Endothelial cell of umbilical vein (primary cell): ENCODE measurements around the gene DNMT1. TPM values are rescaled to one million over a fixed set of nuclear protein-coding genes. Genes with fewer than 3 reads are reported as not detected.

ENCODE experiments used
- BruUV-seq: library from RNA; stranded (reverse); fragments of 400-500 nt; replicated peaks from 2 replicates; lab custom pipeline; 2021; lab: Mats Ljungman, UMichigan
- CTCF ChIA-PET: fragments of 300-600, 350-600 bp; sonication (Branson Sonifier 250); formaldehyde crosslinking; loops from one replicate; lab custom pipeline; 2021; ENCODE audit warnings: antibody characterized with exemption, inconsistent platforms; lab: Charles Lee
- POLR2A ChIA-PET: fragments of 300-600, 350-600 bp; sonication (Branson Sonifier 250); formaldehyde crosslinking; loops from one replicate; lab custom pipeline; 2021; ENCODE audit warnings: antibody characterized with exemption, inconsistent platforms; lab: Charles Lee
- DNase-seq: peaks from one replicate; pipeline ENCODE4 v3.0.0-alpha.2; 2011; ENCODE audit warnings: low read depth, low spot score
- FAIRE-seq: peaks from 2 replicates; lab custom pipeline; 2011; peaks lifted over from hg19 to GRCh38; lab: Jason Lieb, UNC
- H2AFZ ChIP-seq: 2 replicates; pipeline ENCODE4 v1.6.0; 2012; ENCODE audit warnings: low read depth, low read length, control low read depth, inconsistent platforms
- H3K27ac ChIP-seq: 2 replicates; pipeline ENCODE4 v1.5.1; 2011; ENCODE audit warnings: low read depth, mild to moderate bottlenecking, control low read depth, low read length, moderate library complexity; ENCODE audit not compliant: insufficient read depth
- H3K27me3 ChIP-seq, 2 experiments: 2 replicates each; pipeline versions ENCODE4 v1.6.0 to v1.6.1; 2011; ENCODE audit warnings: low read length in 2 of 2, mixed read lengths in 1 of 2; ENCODE audit not compliant: control insufficient read depth in 2 of 2, insufficient read depth in 2 of 2
- H3K36me3 ChIP-seq, 2 experiments: 2 replicates in 1 of 2; 3 replicates in 1 of 2; pipeline ENCODE4 v1.5.1; 2011; ENCODE audit warnings: low read length in 2 of 2, mild to moderate bottlenecking in 1 of 2, moderate library complexity in 1 of 2; ENCODE audit not compliant: control insufficient read depth in 2 of 2, insufficient read depth in 2 of 2; ENCODE audit errors: extremely low read depth in 1 of 2
- H3K4me1 ChIP-seq: 3 replicates; pipeline ENCODE4 v1.5.1; 2011; ENCODE audit warnings: mild to moderate bottlenecking, low read length; ENCODE audit not compliant: control insufficient read depth, insufficient read depth; ENCODE audit errors: extremely low read depth
- H3K4me2 ChIP-seq: 2 replicates; pipeline ENCODE4 v1.6.1; 2011; ENCODE audit warnings: low read length, control low read depth, mixed read lengths; ENCODE audit not compliant: insufficient read depth
- H3K4me3 ChIP-seq, 3 experiments: fragments of 200-600 bp in 1 of 3; sonication (generic), shearing (Covaris generic) in 1 of 3; replicated peaks in 1 of 3; 2 replicates each; pipeline ENCODE4 v1.5.1; 2011 to 2016; ENCODE audit warnings: control low read depth in 3 of 3, low read length in 3 of 3, mild to moderate bottlenecking in 2 of 3, inconsistent platforms in 1 of 3, low read depth in 1 of 3, moderate library complexity in 1 of 3; ENCODE audit not compliant: insufficient read depth in 1 of 3
- H3K79me2 ChIP-seq: 2 replicates; pipeline ENCODE4 v1.6.0; 2012; ENCODE audit warnings: low read length, inconsistent platforms; ENCODE audit not compliant: control insufficient read depth, insufficient read depth
- H3K9ac ChIP-seq: replicated peaks from 2 replicates; pipeline ENCODE3; 2011; ENCODE audit warnings: low read length, control low read depth; ENCODE audit not compliant: insufficient read depth; ENCODE audit errors: extremely low read depth
- H3K9me1 ChIP-seq: replicated peaks from 3 replicates; pipeline ENCODE4 v1.6.0; 2011; ENCODE audit warnings: mild to moderate bottlenecking, low read length; ENCODE audit not compliant: control insufficient read depth, insufficient read depth; ENCODE audit errors: extremely low read depth
- H3K9me3 ChIP-seq: replicated peaks from 2 replicates; pipeline ENCODE4 v1.5.1; 2012; ENCODE audit warnings: low read length, inconsistent platforms; ENCODE audit not compliant: control insufficient read depth, insufficient read depth
- H4K20me1 ChIP-seq: replicated peaks from 2 replicates; pipeline ENCODE3; 2011; ENCODE audit warnings: mild to moderate bottlenecking, low read length; ENCODE audit not compliant: control insufficient read depth, insufficient read depth; ENCODE audit errors: extremely low read depth
- EZH2 ChIP-seq: IDR thresholded peaks from 2 replicates; pipeline ENCODE4 v1.6.1; 2012; ENCODE audit warnings: borderline replicate concordance, low read depth, mild to moderate bottlenecking, moderate library complexity, low read length, inconsistent platforms; ENCODE audit not compliant: severe bottlenecking
- FOS ChIP-seq: IDR thresholded peaks from 2 replicates; pipeline ENCODE4 v1.6.1; 2011; ENCODE audit warnings: mild to moderate bottlenecking, low read length, moderate library complexity, borderline replicate concordance; ENCODE audit not compliant: insufficient read depth
- GATA2 ChIP-seq: IDR thresholded peaks from 2 replicates; pipeline ENCODE4 v1.7.0; 2011; ENCODE audit warnings: low read depth, mild to moderate bottlenecking, moderate library complexity, mixed read lengths, low read length; ENCODE audit not compliant: insufficient read length, insufficient read depth
- JUN ChIP-seq: IDR thresholded peaks from 2 replicates; pipeline ENCODE4 v1.6.1; 2011; ENCODE audit warnings: borderline replicate concordance, low read depth; ENCODE audit not compliant: insufficient read length, insufficient read depth
- MYC ChIP-seq: IDR thresholded peaks from one replicate; pipeline ENCODE4 v1.6.1; 2011; ENCODE audit warnings: mild to moderate bottlenecking, low read depth, low read length
- POLR2A ChIP-seq: IDR thresholded peaks from 2 replicates; pipeline ENCODE4 v1.6.1; 2012; ENCODE audit warnings: low read depth, mild to moderate bottlenecking, control low read depth, low read length
- POLR2AphosphoS5 ChIP-seq: IDR thresholded peaks from 2 replicates; pipeline ENCODE4 v1.6.1; 2012; ENCODE audit warnings: low read depth, mild to moderate bottlenecking, control low read depth, low read length, moderate library complexity; ENCODE audit not compliant: insufficient read depth
- dilution Hi-C: fragments of 300-500 bp; cut with MboI; formaldehyde crosslinking; loops from one replicate; pipeline ENCODE4 v1.15.0; 2019; ENCODE audit warnings: low sequenced_read_pairs; ENCODE audit not compliant: extremely low pct_ligation_motif_present
- intact Hi-C: fragments of 100-400 bp; cut with micrococcal nuclease; formaldehyde crosslinking; loops from one replicate; pipeline ENCODE4 v1.10.0; 2022
- polyA plus RNA-seq, 4 experiments: library from polyadenylated mRNA; depleted of rRNA in 3 of 4; stranded (reverse) in 3 of 4; unstranded in 1 of 4; fragments of >200 nt; gene quantifications; 2 replicates each; pipeline versions ENCODE4 v1.2.1 to v1.2.3, GENCODE V29; 2011 to 2012; ENCODE audit warnings: missing spikeins in 1 of 4
- total RNA-seq: library from RNA; stranded (reverse); gene quantifications from 2 replicates; pipeline ENCODE4 v1.2.3, GENCODE V29; 2021
- TF ChIP-seq, protein P1 (sequence below): IDR thresholded peaks from 2 replicates; pipeline ENCODE4 v1.6.1; 2011; ENCODE audit not compliant: insufficient read depth, insufficient read length
- TF ChIP-seq, protein P2 (sequence below), 2 donors: IDR thresholded peaks; 1 replicate in 1 of 2; 2 replicates in 1 of 2; pipeline ENCODE4 v1.5.1; 2011; ENCODE audit warnings: low read length in 2 of 2, mild to moderate bottlenecking in 2 of 2, moderate library complexity in 2 of 2, control low read depth in 1 of 2, inconsistent platforms in 1 of 2, low read depth in 1 of 2; ENCODE audit not compliant: insufficient read depth in 1 of 2; ENCODE audit errors: extremely low read depth in 1 of 2

DNMT1 gene
- total and polyA plus RNA-seq, 2 donors (not counting 3 experiments of a cell fraction or from before 2014, with no cell fraction given): 53.4 to 165 TPM

DNA sequence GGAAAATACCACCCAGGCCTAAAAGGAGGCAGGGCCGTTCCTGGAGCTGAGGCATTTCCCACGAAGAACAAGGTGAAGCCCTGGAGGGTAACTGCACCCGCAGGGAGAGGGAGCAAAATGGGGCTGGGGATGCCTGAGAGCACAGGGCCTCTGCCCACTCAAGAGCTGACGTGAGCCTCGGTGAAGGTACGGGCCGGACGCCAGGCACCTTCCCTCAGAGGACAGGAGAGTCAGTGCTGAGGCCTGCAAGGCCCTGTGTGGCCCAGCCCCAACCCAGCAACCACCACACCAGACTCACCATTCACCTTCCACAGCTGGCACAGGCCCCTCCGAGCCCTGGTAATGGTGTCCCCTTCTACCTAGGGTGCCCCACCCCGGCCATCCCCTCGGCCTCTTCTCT is 36.3 kb downstream of the DNMT1 start:
- no peaks in the 10 kb centered on the region for H3K79me2 ChIP-seq
- no peak overlapping the region for H3K4me2 ChIP-seq
- FAIRE-seq (no peak), DNase-seq (no peak)
- no peak overlapping the region for H3K4me3 ChIP-seq
- H3K4me1 ChIP-seq: no peaks in the 10 kb centered on the region
- ChIA-PET CTCF (interaction anchor here (1.1 kb wide), 1 partner anchor 92 kb away, joined by 3 read pairs; no protein-coding TSS in a partner anchor), POLR2A (no interaction called here)
- intact Hi-C loops (no loop called here), dilution Hi-C loops (no loop called here)
- no peak for TF ChIP-seq GATA2
- no peak for TF ChIP-seq FOS
- no peak overlapping the region for H3K9ac ChIP-seq
- BruUV-seq: no TSS peak
- no peaks in the 10 kb centered on the region for H3K27me3 ChIP-seq
- no peak overlapping the region for H2AFZ ChIP-seq
- H3K9me3 ChIP-seq: no peaks in the 10 kb centered on the region
- no peaks in the 10 kb centered on the region for H4K20me1 ChIP-seq
- no peaks in the 10 kb centered on the region for H3K9me1 ChIP-seq
- H3K36me3 ChIP-seq: peaks cover 23 to 53% of the 10 kb centered on the region in 2 experiments
- H3K27ac ChIP-seq: no peak overlapping the region

DNA sequence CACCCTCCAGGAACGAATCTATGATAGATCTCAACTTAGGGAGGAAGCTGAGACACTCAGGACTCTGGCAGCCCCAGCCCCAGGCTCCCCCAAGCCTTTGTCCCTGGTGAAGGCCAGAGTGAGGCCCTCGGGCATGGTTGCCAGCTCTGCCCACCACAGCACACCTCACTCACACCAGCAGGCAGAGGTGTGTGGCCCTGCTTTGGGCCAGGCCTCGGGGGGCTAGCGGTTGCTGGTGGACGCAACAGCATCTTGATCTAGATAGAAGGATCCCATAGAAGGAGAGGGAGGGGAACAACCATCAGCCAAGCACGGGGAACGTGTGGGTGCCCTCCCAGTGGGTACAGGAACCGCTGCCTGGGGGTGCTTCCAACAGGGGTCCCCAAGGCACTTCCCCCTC is 36.7 kb downstream of the DNMT1 start:
- TF ChIP-seq POLR2AphosphoS5: no peak
- no peak for TF ChIP-seq FOS
- TF ChIP-seq, protein P1, sequence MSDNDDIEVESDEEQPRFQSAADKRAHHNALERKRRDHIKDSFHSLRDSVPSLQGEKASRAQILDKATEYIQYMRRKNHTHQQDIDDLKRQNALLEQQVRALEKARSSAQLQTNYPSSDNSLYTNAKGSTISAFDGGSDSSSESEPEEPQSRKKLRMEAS: no peak
- no peak for TF ChIP-seq MYC
- TF ChIP-seq, protein P2, sequence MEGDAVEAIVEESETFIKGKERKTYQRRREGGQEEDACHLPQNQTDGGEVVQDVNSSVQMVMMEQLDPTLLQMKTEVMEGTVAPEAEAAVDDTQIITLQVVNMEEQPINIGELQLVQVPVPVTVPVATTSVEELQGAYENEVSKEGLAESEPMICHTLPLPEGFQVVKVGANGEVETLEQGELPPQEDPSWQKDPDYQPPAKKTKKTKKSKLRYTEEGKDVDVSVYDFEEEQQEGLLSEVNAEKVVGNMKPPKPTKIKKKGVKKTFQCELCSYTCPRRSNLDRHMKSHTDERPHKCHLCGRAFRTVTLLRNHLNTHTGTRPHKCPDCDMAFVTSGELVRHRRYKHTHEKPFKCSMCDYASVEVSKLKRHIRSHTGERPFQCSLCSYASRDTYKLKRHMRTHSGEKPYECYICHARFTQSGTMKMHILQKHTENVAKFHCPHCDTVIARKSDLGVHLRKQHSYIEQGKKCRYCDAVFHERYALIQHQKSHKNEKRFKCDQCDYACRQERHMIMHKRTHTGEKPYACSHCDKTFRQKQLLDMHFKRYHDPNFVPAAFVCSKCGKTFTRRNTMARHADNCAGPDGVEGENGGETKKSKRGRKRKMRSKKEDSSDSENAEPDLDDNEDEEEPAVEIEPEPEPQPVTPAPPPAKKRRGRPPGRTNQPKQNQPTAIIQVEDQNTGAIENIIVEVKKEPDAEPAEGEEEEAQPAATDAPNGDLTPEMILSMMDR (IDR thresholded peaks at IDR 0.05; ENCODE audit: extremely low read depth in 1 of 2, insufficient read depth in 1 of 2, low read depth in 1 of 2, low read length in 2 of 2): no peak
- TF ChIP-seq POLR2A: no peak
- no peak for TF ChIP-seq GATA2
- TF ChIP-seq EZH2: no peak
- no peak for TF ChIP-seq JUN
- peaks cover 23 to 49% of the 10 kb centered on the region in 2 experiments for H3K36me3 ChIP-seq
- no peak for DNase-seq
- CTCF ChIA-PET: interaction anchor here (1.1 kb wide), 1 partner anchor 92 kb away, joined by 3 read pairs; no protein-coding TSS in a partner anchor
- POLR2A ChIA-PET: no interaction called here
- no peak overlapping the region for H2AFZ ChIP-seq
- H3K4me3 ChIP-seq: no peak overlapping the region
- no peak overlapping the region for H3K9ac ChIP-seq
- no peaks in the 10 kb centered on the region for H3K4me1 ChIP-seq
- H3K4me2 ChIP-seq: no peak overlapping the region
- no peaks in the 10 kb centered on the region for H3K79me2 ChIP-seq
- no peaks in the 10 kb centered on the region for H3K9me1 ChIP-seq
- no peaks in the 10 kb centered on the region for H3K27me3 ChIP-seq
- intact Hi-C loops: no loop called here
- FAIRE-seq: no peak
- dilution Hi-C loops: no loop called here
- H4K20me1 ChIP-seq: no peaks in the 10 kb centered on the region
- BruUV-seq: no TSS peak
- no peak overlapping the region for H3K27ac ChIP-seq
- H3K9me3 ChIP-seq: no peaks in the 10 kb centered on the region
